ENCODE results near the gene UBP1.
"Not testable (repeated sequence)": the region's sequence is repeated elsewhere in the genome, so short reads cannot be mapped to it uniquely, and the experiment has no call there.

The UBP1 gene

GRCh38 chr3:33437556-33438283 lies 2.5 kb downstream of the UBP1 start:
- DNase-seq (ENCODE audit: low read depth) = no peak

- DNase-seq (ENCODE audit: low read depth) = no peak
These were observed 6.4 kb downstream of the UBP1 start for GRCh38 chr3:33433843-33434242.

GRCh38 chr3:33430571-33430970 lies 9.6 kb downstream of the UBP1 start:
- no peak for DNase-seq (ENCODE audit: low read depth)

GRCh38 chr3:33430061-33430460 lies 10.1 kb downstream of the UBP1 start:
- no peak for DNase-seq (ENCODE audit: low read depth)

GRCh38 chr3:33429306-33429705 lies 10.9 kb downstream of the UBP1 start:
- not testable (repeated sequence) for DNase-seq (ENCODE audit: low read depth)

GRCh38 chr3:33428734-33429133 lies 11.5 kb downstream of the UBP1 start:
- DNase-seq (ENCODE audit: low read depth) = no peak

- no peak for DNase-seq (ENCODE audit: low read depth)
These were observed 13.4 kb downstream of the UBP1 start for GRCh38 chr3:33426630-33427317.

- no peak for DNase-seq (ENCODE audit: low read depth)
These were observed 14.1 kb downstream of the UBP1 start for GRCh38 chr3:33426068-33426467.

- DNase-seq (ENCODE audit: low read depth) = no peak
These were observed 14.8 kb downstream of the UBP1 start for GRCh38 chr3:33425453-33425852.

GRCh38 chr3:33424606-33425452 lies 15.4 kb downstream of the UBP1 start:
- DNase-seq (ENCODE audit: low read depth) = no peak

GRCh38 chr3:33420966-33421365 lies 19.2 kb downstream of the UBP1 start:
- no peak for DNase-seq (ENCODE audit: low read depth)

- no peak for DNase-seq (ENCODE audit: low read depth)
These were observed 20.3 kb downstream of the UBP1 start for GRCh38 chr3:33419948-33420347.

- no peak for DNase-seq (ENCODE audit: low read depth)
These were observed 23.0 kb downstream of the UBP1 start for GRCh38 chr3:33417066-33417673.

GRCh38 chr3:33410816-33411215 lies 29.4 kb downstream of the UBP1 start:
- not testable (repeated sequence) for DNase-seq (ENCODE audit: low read depth)

GRCh38 chr3:33403756-33404155 lies 36.4 kb downstream of the UBP1 start:
- DNase-seq (ENCODE audit: low read depth) = no peak

- DNase-seq (ENCODE audit: low read depth) = no peak
These were observed 37.3 kb downstream of the UBP1 start for GRCh38 chr3:33402936-33403335.

GRCh38 chr3:33401781-33402180 lies 38.4 kb downstream of the UBP1 start:
- DNase-seq (ENCODE audit: low read depth) = no peak

GRCh38 chr3:33398410-33398809 lies 41.8 kb downstream of the UBP1 start:
- no peak for DNase-seq (ENCODE audit: low read depth)

- DNase-seq (ENCODE audit: low read depth) = no peak
These were observed 44.3 kb downstream of the UBP1 start for GRCh38 chr3:33395900-33396299.

GRCh38 chr3:33394403-33395054 lies 45.7 kb downstream of the UBP1 start:
- DNase-seq (ENCODE audit: low read depth) = no peak

- DNase-seq (ENCODE audit: low read depth) = no peak
These were observed 47.5 kb downstream of the UBP1 start for GRCh38 chr3:33392703-33393125.

- DNase-seq (ENCODE audit: low read depth) = no peak
These were observed 48.1 kb downstream of the UBP1 start for GRCh38 chr3:33392144-33392543.
